H54 (cell line): ENCODE data around the gene ALDH1A2.

Experiments used
- DNase-seq: peaks from one replicate; pipeline ENCODE4 v3.0.0; 2011; ENCODE audit warnings: low spot score, mixed read lengths; ENCODE audit not compliant: insufficient read length
- FAIRE-seq: peaks from 3 replicates; lab custom pipeline; 2011; peaks lifted over from hg19 to GRCh38; lab: Jason Lieb, UNC
- POLR2A ChIP-seq: IDR thresholded peaks from 2 replicates; pipeline ENCODE4 v1.6.1; 2011; ENCODE audit warnings: low read depth, mild to moderate bottlenecking, low read length

The ALDH1A2 gene

GRCh38 chr15:57943754-57944420 is 121.6 kb downstream of the ALDH1A2 start:
- DNase-seq (no peak), FAIRE-seq (no peak)
- no peak for TF ChIP-seq POLR2A

DNA sequence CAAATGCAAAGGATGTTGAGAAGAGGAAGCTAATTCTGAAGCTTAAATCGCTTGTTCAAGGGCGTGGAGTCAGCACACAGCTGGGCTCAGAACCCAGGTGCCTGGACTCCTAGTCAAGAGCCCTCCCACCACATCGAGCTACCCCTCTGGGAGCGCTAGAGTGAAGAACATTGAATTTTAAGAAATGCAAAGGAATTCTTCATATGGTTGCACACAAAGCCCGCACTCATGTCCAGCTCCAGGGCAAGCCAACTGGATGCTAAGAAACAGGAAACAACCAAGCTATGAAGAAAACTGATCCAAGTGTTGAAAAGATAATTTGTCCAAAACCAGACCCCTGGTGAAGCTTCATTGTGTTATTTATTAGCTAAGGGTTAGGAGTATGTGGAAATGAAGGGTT is 122.3 kb downstream of the ALDH1A2 start:
- FAIRE-seq (no peak), DNase-seq (no peak)
- no peak for TF ChIP-seq POLR2A

DNA sequence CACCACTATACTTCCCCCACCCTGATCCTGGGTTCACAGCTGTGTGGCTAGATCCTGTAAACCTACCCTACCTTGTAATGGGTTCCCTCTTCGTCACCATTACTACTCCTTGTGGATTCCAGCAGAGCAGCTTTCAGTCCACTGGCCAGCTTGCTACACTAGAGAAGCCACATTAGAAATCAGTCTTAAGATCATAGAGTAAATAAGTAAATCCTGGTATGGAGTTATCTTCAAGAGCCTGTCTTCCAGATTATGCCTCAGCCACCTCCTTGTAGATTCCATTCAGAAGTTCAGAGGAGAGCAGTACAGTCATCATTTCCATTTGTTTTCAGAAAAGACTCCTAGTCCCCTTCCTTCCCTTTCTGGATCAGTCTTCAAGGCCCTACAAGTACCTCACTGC is 123.7 kb downstream of the ALDH1A2 start:
- TF ChIP-seq POLR2A = no peak
- FAIRE-seq = no peak
- DNase-seq = no peak

DNA sequence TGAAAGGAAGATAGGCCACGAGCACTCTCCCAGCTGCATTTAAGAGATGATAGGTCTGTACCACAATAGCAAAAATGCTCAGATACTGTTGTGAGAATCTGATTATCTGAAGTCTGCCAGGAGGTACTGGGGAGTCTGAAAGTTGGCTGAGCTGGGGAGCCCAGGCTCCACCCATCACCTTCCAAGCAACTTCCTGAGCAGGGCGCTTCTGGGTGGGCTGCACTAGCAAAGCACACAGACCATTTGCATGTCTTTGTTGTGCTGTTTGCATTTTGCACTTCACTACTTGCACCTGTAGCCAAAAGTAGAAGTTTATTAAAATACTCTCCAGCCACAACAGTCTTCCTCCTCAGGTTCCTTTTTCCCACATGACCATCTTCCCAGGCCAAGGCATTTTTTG is 133.2 kb downstream of the ALDH1A2 start:
- FAIRE-seq = no peak
- no peak for DNase-seq
- TF ChIP-seq POLR2A = no peak

GRCh38 chr15:57931570-57931969 is 133.9 kb downstream of the ALDH1A2 start:
- TF ChIP-seq POLR2A = no peak
- no peak for DNase-seq
- no peak for FAIRE-seq

GRCh38 chr15:57927091-57927631 is 138.3 kb downstream of the ALDH1A2 start:
- FAIRE-seq (no peak), DNase-seq (no peak)
- no peak for TF ChIP-seq POLR2A

DNA sequence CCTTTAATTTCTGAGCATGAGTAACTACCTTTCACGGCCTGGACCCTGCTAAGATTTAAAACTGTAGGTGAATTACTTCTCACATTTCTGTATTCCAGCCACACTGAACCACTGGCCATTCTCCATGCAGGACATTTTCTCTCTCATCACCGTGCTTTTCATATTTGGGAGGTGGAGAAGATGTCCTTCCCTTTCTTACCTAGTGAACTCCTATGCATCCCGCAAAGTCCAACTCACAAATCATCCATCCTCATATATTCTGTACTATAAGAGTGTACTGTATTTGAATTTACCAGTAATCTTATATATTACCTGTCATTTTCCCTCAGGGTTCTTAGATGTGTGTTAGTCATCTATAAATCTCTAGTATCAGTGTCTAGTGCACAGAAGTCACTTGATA is 139.9 kb downstream of the ALDH1A2 start:
- no peak for FAIRE-seq
- no peak for DNase-seq
- no peak for TF ChIP-seq POLR2A

GRCh38 chr15:57924598-57924997 is 140.9 kb downstream of the ALDH1A2 start:
- no peak for FAIRE-seq
- no peak for DNase-seq
- TF ChIP-seq POLR2A = no peak

- FAIRE-seq (no peak), DNase-seq (no peak)
- no peak for TF ChIP-seq POLR2A
Observed at GRCh38 chr15:57923750-57924149, 141.8 kb downstream of the ALDH1A2 start.

DNA sequence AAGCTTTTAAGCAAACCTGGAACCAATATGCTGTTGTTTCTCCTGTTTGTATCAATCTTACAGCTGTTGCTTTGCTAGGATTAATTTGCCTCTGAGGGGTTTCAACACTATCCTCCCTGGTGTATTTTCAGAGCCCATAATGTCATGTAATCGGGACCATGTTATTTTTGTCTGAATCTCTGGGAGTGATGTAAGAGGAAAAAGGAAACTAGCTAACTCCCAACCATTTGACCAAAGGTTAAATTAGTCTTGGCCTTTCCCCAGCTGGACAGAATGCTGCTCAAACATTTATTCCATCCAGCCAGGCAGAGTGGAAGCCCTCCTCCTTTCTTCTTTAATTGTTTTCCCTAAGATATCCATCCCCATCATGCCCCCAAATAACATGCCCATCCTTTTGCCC is 142.2 kb downstream of the ALDH1A2 start:
- DNase-seq = no peak
- TF ChIP-seq POLR2A = no peak
- FAIRE-seq = no peak

- TF ChIP-seq POLR2A = no peak
- DNase-seq = no peak
- no peak for FAIRE-seq
Observed at GRCh38 chr15:57922776-57923175, 142.7 kb downstream of the ALDH1A2 start.

- no peak for TF ChIP-seq POLR2A
- FAIRE-seq = no peak
- DNase-seq = no peak
Observed at GRCh38 chr15:57921371-57921770, 144.1 kb downstream of the ALDH1A2 start.

DNA sequence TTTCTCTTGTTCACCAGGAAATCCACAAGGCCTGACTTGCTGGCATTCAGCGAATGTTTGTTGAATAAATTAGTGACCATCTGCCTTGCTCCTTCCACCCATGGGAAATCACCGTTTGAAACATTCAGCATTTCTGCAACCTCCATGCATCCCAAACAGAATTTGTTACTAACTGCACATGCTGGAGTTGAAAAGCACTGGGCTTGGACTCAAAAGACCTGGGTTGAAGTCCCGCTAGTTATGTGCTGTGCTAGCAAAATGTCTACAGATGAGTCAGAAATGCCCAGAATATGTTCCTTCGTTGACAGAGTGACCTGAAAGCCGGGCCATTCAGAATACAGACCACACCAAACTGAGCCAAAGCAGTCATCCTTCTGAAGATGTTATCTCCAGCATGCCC is 144.6 kb downstream of the ALDH1A2 start:
- no peak for FAIRE-seq
- no peak for TF ChIP-seq POLR2A
- no peak for DNase-seq

GRCh38 chr15:57919754-57920153 is 145.8 kb downstream of the ALDH1A2 start:
- TF ChIP-seq POLR2A = no peak
- FAIRE-seq = no peak
- DNase-seq = no peak

- TF ChIP-seq POLR2A = no peak
- FAIRE-seq = no peak
- DNase-seq = no peak
Observed at GRCh38 chr15:57917998-57918397, 147.5 kb downstream of the ALDH1A2 start.

GRCh38 chr15:57916695-57917094 is 148.8 kb downstream of the ALDH1A2 start:
- no peak for TF ChIP-seq POLR2A
- FAIRE-seq (no peak), DNase-seq (no peak)
